HepG2 (cell line): Measurements from ENCODE around the gene TRIM34. TPM values are rescaled to one million over a fixed set of nuclear protein-coding genes. Genes with fewer than 3 reads are reported as not detected.
A peak's percentile ranks its signal among the peaks of the same experiment; 100 is the strongest.

Experiments used
- FOXA3 ChIP-seq: IDR thresholded peaks from 2 replicates; pipeline ENCODE4 v1.6.1; 2016; ENCODE audit warnings: missing genetic modification reagents, missing compliant biosample characterization
- GATAD2A ChIP-seq: IDR thresholded peaks from 2 replicates; pipeline ENCODE4 v1.6.1; 2016
- GTF3A ChIP-seq: sonication (generic); formaldehyde crosslinking; conservative IDR thresholded peaks from 2 replicates; pipeline ENCODE4 v1.4.0; 2020; ENCODE audit warnings: mild to moderate bottlenecking, missing genetic modification reagents
- HIVEP1 ChIP-seq: sonication (generic); formaldehyde crosslinking; IDR thresholded peaks from 2 replicates; pipeline ENCODE4 v1.4.0; 2020; ENCODE audit warnings: mild to moderate bottlenecking, missing genetic modification reagents
- HNRNPL ChIP-seq: fragments of 200-400 bp; formaldehyde crosslinking; IDR thresholded peaks from 2 replicates; pipeline ENCODE4 v1.6.1; 2017; ENCODE audit warnings: mild to moderate bottlenecking, low read depth, low read length
- HNRNPLL ChIP-seq: fragments of 200-400 bp; formaldehyde crosslinking; IDR thresholded peaks from 2 replicates; pipeline ENCODE4 v1.6.1; 2017; ENCODE audit warnings: mild to moderate bottlenecking, low read depth, low read length; ENCODE audit not compliant: poor library complexity, severe bottlenecking
- KAT7 ChIP-seq: IDR thresholded peaks from 2 replicates; pipeline ENCODE4 v1.6.1; 2018; ENCODE audit warnings: borderline replicate concordance, missing compliant biosample characterization
- NCOR1 ChIP-seq: fragments of 200-600 bp; sonication (generic); IDR thresholded peaks from 2 replicates; pipeline ENCODE4 v1.7.0; 2017; ENCODE audit warnings: antibody characterized with exemption, low read length, borderline replicate concordance
- THAP9 ChIP-seq: sonication (generic); formaldehyde crosslinking; IDR thresholded peaks from 2 replicates; pipeline ENCODE4; 2020; ENCODE audit warnings: missing genetic modification reagents, mild to moderate bottlenecking, borderline replicate concordance
- ZFP36L1 ChIP-seq: sonication (generic); formaldehyde crosslinking; IDR thresholded peaks from 2 replicates; pipeline ENCODE4 v1.8.0; 2022; ENCODE audit warnings: mild to moderate bottlenecking, missing genetic modification reagents, moderate library complexity
- ZNF18 ChIP-seq: sonication (generic); formaldehyde crosslinking; IDR thresholded peaks from 2 replicates; pipeline ENCODE4 v1.8.0; 2022; ENCODE audit warnings: mild to moderate bottlenecking, missing genetic modification reagents; ENCODE audit not compliant: insufficient replicate concordance
- ZNF232 ChIP-seq: sonication (generic); formaldehyde crosslinking; IDR thresholded peaks from 2 replicates; pipeline ENCODE4 v1.4.0; 2020; ENCODE audit warnings: missing genetic modification reagents, borderline replicate concordance
- ZNF333 ChIP-seq: sonication (generic); formaldehyde crosslinking; IDR thresholded peaks from 2 replicates; pipeline ENCODE4 v1.4.0; 2020; ENCODE audit warnings: mild to moderate bottlenecking, missing genetic modification reagents, borderline replicate concordance
- ZZZ3 ChIP-seq: sonication (generic); formaldehyde crosslinking; IDR thresholded peaks from 2 replicates; pipeline ENCODE4 v1.4.0; 2020; ENCODE audit warnings: missing genetic modification reagents, mild to moderate bottlenecking, borderline replicate concordance
- polyA plus RNA-seq, 8 experiments: library from polyadenylated mRNA; depleted of rRNA in 3 of 8; stranded (reverse) in 7 of 8; unstranded in 1 of 8; fragments of >200 nt; fragmentation: Illumina TruSeq in 4 of 8; extraction: Trizol in 4 of 8; gene quantifications; 2 replicates each; pipeline versions ENCODE4 v1.2.1 to v1.2.3, GENCODE V29; 2011 to 2016; ENCODE audit warnings: low read depth in 4 of 8, missing spikeins in 1 of 8, mixed read lengths in 1 of 8; ENCODE audit not compliant: insufficient read depth in 1 of 8
- total RNA-seq, 5 experiments: library from RNA; depleted of rRNA; stranded (reverse); fragments of >200 nt; fragmentation: Illumina TruSeq; extraction: Trizol; gene quantifications; 2 replicates each; pipeline ENCODE4 v1.2.3, GENCODE V29; 2016; ENCODE audit warnings: low read depth in 1 of 5
- TF ChIP-seq, protein P1 (sequence below): sonication (generic); formaldehyde crosslinking; IDR thresholded peaks from 2 replicates; pipeline ENCODE4 v1.9.0; 2021; ENCODE audit warnings: missing genetic modification reagents, borderline replicate concordance
- TF ChIP-seq, protein P2 (sequence below): sonication (generic); formaldehyde crosslinking; IDR thresholded peaks from 2 replicates; pipeline ENCODE4 v1.5.0; 2020; ENCODE audit warnings: mild to moderate bottlenecking, missing genetic modification reagents, moderate library complexity
- TF ChIP-seq, protein P3 (sequence below): sonication (generic); formaldehyde crosslinking; IDR thresholded peaks from 2 replicates; pipeline ENCODE4 v1.9.0; 2021; ENCODE audit warnings: missing genetic modification reagents, borderline replicate concordance

TRIM34 gene
- total and polyA plus RNA-seq, 2 of the 13 experiments (the other 11 are each of a cell fraction or from before 2014, with no cell fraction given) = 0.13 to 0.42 TPM

DNA sequence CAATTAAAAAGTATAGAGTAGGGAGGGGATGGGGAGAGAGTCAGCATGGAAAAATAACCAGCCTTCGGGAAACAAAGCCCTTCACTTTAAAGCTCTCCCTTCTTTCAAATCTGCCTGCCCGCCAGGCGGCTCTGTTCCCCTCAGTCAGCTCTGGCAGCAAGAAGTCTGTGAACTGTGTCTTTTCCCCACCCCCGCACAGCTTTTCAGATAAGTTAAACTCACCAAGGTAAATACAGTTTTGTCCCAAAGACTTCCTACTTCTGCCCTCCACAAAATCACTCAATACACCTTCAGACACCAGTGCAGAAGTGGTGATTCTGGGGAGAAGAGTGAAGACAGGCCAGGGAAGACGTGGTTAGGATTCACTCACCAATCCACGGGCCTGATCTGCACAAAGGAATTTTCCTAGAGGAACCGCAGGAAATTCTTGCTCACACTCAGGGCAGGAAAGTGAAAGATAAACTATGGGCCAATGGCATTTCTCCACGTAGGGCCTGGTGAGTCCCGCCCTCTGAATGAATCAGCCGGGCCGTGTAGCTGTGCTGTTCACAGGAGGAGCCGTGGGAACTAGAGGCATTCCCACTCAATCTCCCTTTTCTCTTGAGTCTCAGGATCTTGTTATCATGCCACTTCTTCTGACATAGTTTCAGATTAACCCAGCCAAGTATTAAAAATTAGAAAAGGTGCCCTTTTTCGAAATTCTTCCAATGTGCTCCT is 60.0 kb downstream of the TRIM34 start, which contains the start of gene TRIM5 (continued):
- TF ChIP-seq, protein P1, sequence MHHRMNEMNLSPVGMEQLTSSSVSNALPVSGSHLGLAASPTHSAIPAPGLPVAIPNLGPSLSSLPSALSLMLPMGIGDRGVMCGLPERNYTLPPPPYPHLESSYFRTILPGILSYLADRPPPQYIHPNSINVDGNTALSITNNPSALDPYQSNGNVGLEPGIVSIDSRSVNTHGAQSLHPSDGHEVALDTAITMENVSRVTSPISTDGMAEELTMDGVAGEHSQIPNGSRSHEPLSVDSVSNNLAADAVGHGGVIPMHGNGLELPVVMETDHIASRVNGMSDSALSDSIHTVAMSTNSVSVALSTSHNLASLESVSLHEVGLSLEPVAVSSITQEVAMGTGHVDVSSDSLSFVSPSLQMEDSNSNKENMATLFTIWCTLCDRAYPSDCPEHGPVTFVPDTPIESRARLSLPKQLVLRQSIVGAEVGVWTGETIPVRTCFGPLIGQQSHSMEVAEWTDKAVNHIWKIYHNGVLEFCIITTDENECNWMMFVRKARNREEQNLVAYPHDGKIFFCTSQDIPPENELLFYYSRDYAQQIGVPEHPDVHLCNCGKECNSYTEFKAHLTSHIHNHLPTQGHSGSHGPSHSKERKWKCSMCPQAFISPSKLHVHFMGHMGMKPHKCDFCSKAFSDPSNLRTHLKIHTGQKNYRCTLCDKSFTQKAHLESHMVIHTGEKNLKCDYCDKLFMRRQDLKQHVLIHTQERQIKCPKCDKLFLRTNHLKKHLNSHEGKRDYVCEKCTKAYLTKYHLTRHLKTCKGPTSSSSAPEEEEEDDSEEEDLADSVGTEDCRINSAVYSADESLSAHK (CRISPR knock-in tag) = no peak
- no peak for TF ChIP-seq NCOR1
- TF ChIP-seq ZFP36L1 = 0 out of 2 replicates have a peak, but pooled peaks have one; percentile 59
- TF ChIP-seq ZNF232 = no peak
- no peak for TF ChIP-seq GTF3A (CRISPR knock-in tag)
- TF ChIP-seq, protein P2, sequence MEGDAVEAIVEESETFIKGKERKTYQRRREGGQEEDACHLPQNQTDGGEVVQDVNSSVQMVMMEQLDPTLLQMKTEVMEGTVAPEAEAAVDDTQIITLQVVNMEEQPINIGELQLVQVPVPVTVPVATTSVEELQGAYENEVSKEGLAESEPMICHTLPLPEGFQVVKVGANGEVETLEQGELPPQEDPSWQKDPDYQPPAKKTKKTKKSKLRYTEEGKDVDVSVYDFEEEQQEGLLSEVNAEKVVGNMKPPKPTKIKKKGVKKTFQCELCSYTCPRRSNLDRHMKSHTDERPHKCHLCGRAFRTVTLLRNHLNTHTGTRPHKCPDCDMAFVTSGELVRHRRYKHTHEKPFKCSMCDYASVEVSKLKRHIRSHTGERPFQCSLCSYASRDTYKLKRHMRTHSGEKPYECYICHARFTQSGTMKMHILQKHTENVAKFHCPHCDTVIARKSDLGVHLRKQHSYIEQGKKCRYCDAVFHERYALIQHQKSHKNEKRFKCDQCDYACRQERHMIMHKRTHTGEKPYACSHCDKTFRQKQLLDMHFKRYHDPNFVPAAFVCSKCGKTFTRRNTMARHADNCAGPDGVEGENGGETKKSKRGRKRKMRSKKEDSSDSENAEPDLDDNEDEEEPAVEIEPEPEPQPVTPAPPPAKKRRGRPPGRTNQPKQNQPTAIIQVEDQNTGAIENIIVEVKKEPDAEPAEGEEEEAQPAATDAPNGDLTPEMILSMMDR (CRISPR knock-in tag) = peak; percentile 65
- TF ChIP-seq HNRNPLL = no peak
- no peak for TF ChIP-seq FOXA3 (CRISPR knock-in tag)
- no peak for TF ChIP-seq ZNF333 (CRISPR knock-in tag)
- TF ChIP-seq ZZZ3 = no peak
- TF ChIP-seq THAP9 (CRISPR knock-in tag) = no peak
- TF ChIP-seq KAT7 = peak; percentile 60
- TF ChIP-seq, protein P3, sequence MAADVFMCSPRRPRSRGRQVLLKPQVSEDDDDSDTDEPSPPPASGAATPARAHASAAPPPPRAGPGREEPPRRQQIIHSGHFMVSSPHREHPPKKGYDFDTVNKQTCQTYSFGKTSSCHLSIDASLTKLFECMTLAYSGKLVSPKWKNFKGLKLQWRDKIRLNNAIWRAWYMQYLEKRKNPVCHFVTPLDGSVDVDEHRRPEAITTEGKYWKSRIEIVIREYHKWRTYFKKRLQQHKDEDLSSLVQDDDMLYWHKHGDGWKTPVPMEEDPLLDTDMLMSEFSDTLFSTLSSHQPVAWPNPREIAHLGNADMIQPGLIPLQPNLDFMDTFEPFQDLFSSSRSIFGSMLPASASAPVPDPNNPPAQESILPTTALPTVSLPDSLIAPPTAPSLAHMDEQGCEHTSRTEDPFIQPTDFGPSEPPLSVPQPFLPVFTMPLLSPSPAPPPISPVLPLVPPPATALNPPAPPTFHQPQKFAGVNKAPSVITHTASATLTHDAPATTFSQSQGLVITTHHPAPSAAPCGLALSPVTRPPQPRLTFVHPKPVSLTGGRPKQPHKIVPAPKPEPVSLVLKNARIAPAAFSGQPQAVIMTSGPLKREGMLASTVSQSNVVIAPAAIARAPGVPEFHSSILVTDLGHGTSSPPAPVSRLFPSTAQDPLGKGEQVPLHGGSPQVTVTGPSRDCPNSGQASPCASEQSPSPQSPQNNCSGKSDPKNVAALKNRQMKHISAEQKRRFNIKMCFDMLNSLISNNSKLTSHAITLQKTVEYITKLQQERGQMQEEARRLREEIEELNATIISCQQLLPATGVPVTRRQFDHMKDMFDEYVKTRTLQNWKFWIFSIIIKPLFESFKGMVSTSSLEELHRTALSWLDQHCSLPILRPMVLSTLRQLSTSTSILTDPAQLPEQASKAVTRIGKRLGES = no peak
- TF ChIP-seq HIVEP1 (CRISPR knock-in tag) = no peak
- no peak for TF ChIP-seq HNRNPL
- TF ChIP-seq GATAD2A (CRISPR knock-in tag) = peak; percentile 52
- TF ChIP-seq ZNF18 = no peak
